HCT116 (cell line): ENCODE results near the gene KBTBD8. TPM values are rescaled to one million over a fixed set of nuclear protein-coding genes. Genes with fewer than 3 reads are reported as not detected.
A peak's percentile ranks its signal among the peaks of the same experiment; 100 is the strongest.

Experiments used
- ATAC-seq: fragments of 200-7000 bp; cut with Tn5 transposase; 2 replicates; pipeline ENCODE4 v1.9.1; 2020; ENCODE audit warnings: mild to moderate bottlenecking, moderate library complexity
- BruUV-seq: library from RNA; stranded (reverse); fragments of 400-500 nt; replicated peaks from 2 replicates; lab custom pipeline; 2021; lab: Mats Ljungman, UMichigan
- CTCF ChIA-PET: fragments of 300-600 bp; sonication (Branson Sonifier 250); formaldehyde crosslinking; loops from one replicate; lab custom pipeline; 2021; ENCODE audit warnings: antibody characterized with exemption; lab: Charles Lee
- POLR2A ChIA-PET: fragments of 300-600, 350-600 bp; sonication (Branson Sonifier 250); formaldehyde crosslinking; loops from one replicate; lab custom pipeline; 2021; ENCODE audit warnings: antibody characterized with exemption; lab: Charles Lee
- RAD21 ChIA-PET, 2 experiments: fragments of 300-600 bp; sonication (Branson Sonifier 250); formaldehyde crosslinking; loops; one replicate each; lab custom pipeline; 2023; ENCODE audit warnings: low total read pairs in 2 of 2; ENCODE audit not compliant: uncharacterized antibody in 2 of 2, unreplicated experiment in 2 of 2, low non-redundant PET in 1 of 2; lab: Charles Lee
- DNase-seq: peaks from one replicate; pipeline ENCODE4 v3.0.0-alpha.2; 2010; ENCODE audit warnings: low read depth, low spot score
- H2AFZ ChIP-seq: fragments of 200-600 bp; shearing (Covaris generic), sonication (generic); 2 replicates; pipeline ENCODE4 v1.6.1; 2017; ENCODE audit warnings: low read depth, mixed run types, mixed read lengths, antibody characterized with exemption, low read length; ENCODE audit not compliant: poor library complexity, severe bottlenecking
- H3K27ac ChIP-seq: 2 replicates; pipeline ENCODE4 v1.5.1; 2012; ENCODE audit warnings: low read depth, low read length
- H3K27me3 ChIP-seq: fragments of 200-600 bp; sonication (generic); 2 replicates; pipeline ENCODE4 v1.6.1; 2016; ENCODE audit warnings: mixed run types, low read length, mixed read lengths; ENCODE audit not compliant: insufficient read depth
- H3K36me3 ChIP-seq, 2 experiments: fragments of 200-500 bp in 1 of 2; fragments of 200-600 bp in 1 of 2; sonication (Bioruptor generic) in 1 of 2; sonication (generic) in 1 of 2; 2 replicates each; pipeline versions ENCODE4 v1.5.1 to v1.6.1; 2014 to 2016; ENCODE audit warnings: low read length in 2 of 2, inconsistent platforms in 1 of 2, mixed read lengths in 1 of 2, mixed run types in 1 of 2; ENCODE audit not compliant: insufficient read depth in 2 of 2, control insufficient read depth in 1 of 2
- H3K4me1 ChIP-seq, 2 experiments: fragments of 200-600 bp in 1 of 2; sonication (generic) in 1 of 2; 2 replicates each; pipeline versions ENCODE4 v1.5.1 to v1.6.1; 2012 to 2017; ENCODE audit warnings: low read length in 2 of 2, inconsistent platforms in 1 of 2, mild to moderate bottlenecking in 1 of 2, mixed read lengths in 1 of 2, mixed run types in 1 of 2, moderate library complexity in 1 of 2; ENCODE audit not compliant: insufficient read depth in 2 of 2, control insufficient read depth in 1 of 2
- H3K4me2 ChIP-seq: fragments of 200-600 bp; sonication (generic); 2 replicates; pipeline ENCODE4 v1.6.1; 2017; ENCODE audit warnings: mixed run types, low read length, mixed read lengths
- H3K4me3 ChIP-seq, 2 experiments: fragments of 200-600 bp in 1 of 2; sonication (generic) in 1 of 2; replicated peaks in 1 of 2; 2 replicates each; pipeline ENCODE4 v1.5.1; 2011 to 2016; ENCODE audit warnings: low read length in 2 of 2, control low read depth in 1 of 2, low read depth in 1 of 2, mild to moderate bottlenecking in 1 of 2, mixed read lengths in 1 of 2, mixed run types in 1 of 2
- H3K79me2 ChIP-seq: fragments of 200-600 bp; sonication (generic); 2 replicates; pipeline ENCODE4 v1.6.1; 2017; ENCODE audit warnings: mild to moderate bottlenecking, mixed run types, low read length, moderate library complexity, mixed read lengths; ENCODE audit not compliant: insufficient read depth
- H3K9ac ChIP-seq: fragments of 200-600 bp; sonication (generic); 2 replicates; pipeline ENCODE4 v1.6.1; 2016; ENCODE audit warnings: low read length, mixed read lengths
- H3K9me2 ChIP-seq: fragments of 200-600 bp; sonication (generic), shearing (Covaris generic); 2 replicates; pipeline ENCODE4 v1.6.1; 2017; ENCODE audit warnings: mixed run types, mild to moderate bottlenecking, moderate library complexity; ENCODE audit not compliant: insufficient read depth
- H3K9me3 ChIP-seq, 2 experiments: fragments of 200-500 bp in 1 of 2; fragments of 200-600 bp in 1 of 2; sonication (Bioruptor generic) in 1 of 2; sonication (generic) in 1 of 2; 2 replicates each; pipeline ENCODE4 v1.6.1; 2014 to 2017; ENCODE audit warnings: low read length in 2 of 2, mixed read lengths in 2 of 2, inconsistent platforms in 1 of 2, low read depth in 1 of 2, mild to moderate bottlenecking in 1 of 2, mixed run types in 1 of 2, moderate library complexity in 1 of 2; ENCODE audit not compliant: control insufficient read depth in 1 of 2, insufficient read depth in 1 of 2
- H4K20me1 ChIP-seq: fragments of 200-600 bp; sonication (generic), shearing (Covaris generic); 2 replicates; pipeline ENCODE4 v1.6.1; 2017; ENCODE audit warnings: mixed run types, mild to moderate bottlenecking, moderate library complexity; ENCODE audit not compliant: insufficient read depth
- CBX3 ChIP-seq: IDR thresholded peaks from 2 replicates; pipeline ENCODE4 v1.6.1; 2012; ENCODE audit warnings: low read depth
- CEBPB ChIP-seq: IDR thresholded peaks from 2 replicates; pipeline ENCODE4 v1.6.1; 2012; ENCODE audit warnings: low read depth
- RAD21 ChIP-seq: IDR thresholded peaks from 2 replicates; pipeline ENCODE4 v1.6.1; 2012; ENCODE audit warnings: low read depth, mild to moderate bottlenecking
- SP1 ChIP-seq: IDR thresholded peaks from 2 replicates; pipeline ENCODE4 v1.6.1; 2012; ENCODE audit warnings: low read depth
- YY1 ChIP-seq: IDR thresholded peaks from 2 replicates; pipeline ENCODE4 v1.6.1; 2011; ENCODE audit warnings: low read length, low read depth, moderate library complexity, mild to moderate bottlenecking; ENCODE audit not compliant: insufficient replicate concordance; ENCODE audit errors: extremely low read depth
- intact Hi-C: fragments of 100-400 bp; cut with micrococcal nuclease; formaldehyde crosslinking; loops from 2 replicates; pipeline ENCODE4 v1.10.0; 2022
- total RNA-seq: library from RNA; stranded (reverse); gene quantifications from one replicate; pipeline ENCODE4 v1.2.1, GENCODE V29; 2021; ENCODE audit not compliant: unreplicated experiment
- TF ChIP-seq, protein P1 (sequence below), 3 experiments: fragments of 200-600 bp in 1 of 3; sonication (generic) in 1 of 3; IDR thresholded peaks in 2 of 3; conservative IDR thresholded peaks in 1 of 3; 2 replicates each; pipeline ENCODE4 v1.5.1; 2012 to 2017; ENCODE audit warnings: low read depth in 2 of 3, low read length in 2 of 3, antibody characterized with exemption in 1 of 3, borderline replicate concordance in 1 of 3, control low read depth in 1 of 3, mild to moderate bottlenecking in 1 of 3, mixed read lengths in 1 of 3, mixed run types in 1 of 3, moderate library complexity in 1 of 3; ENCODE audit not compliant: insufficient read depth in 1 of 3

KBTBD8 gene
- total RNA-seq, 1 experiment from 2014 or later: 1.4 TPM

DNA sequence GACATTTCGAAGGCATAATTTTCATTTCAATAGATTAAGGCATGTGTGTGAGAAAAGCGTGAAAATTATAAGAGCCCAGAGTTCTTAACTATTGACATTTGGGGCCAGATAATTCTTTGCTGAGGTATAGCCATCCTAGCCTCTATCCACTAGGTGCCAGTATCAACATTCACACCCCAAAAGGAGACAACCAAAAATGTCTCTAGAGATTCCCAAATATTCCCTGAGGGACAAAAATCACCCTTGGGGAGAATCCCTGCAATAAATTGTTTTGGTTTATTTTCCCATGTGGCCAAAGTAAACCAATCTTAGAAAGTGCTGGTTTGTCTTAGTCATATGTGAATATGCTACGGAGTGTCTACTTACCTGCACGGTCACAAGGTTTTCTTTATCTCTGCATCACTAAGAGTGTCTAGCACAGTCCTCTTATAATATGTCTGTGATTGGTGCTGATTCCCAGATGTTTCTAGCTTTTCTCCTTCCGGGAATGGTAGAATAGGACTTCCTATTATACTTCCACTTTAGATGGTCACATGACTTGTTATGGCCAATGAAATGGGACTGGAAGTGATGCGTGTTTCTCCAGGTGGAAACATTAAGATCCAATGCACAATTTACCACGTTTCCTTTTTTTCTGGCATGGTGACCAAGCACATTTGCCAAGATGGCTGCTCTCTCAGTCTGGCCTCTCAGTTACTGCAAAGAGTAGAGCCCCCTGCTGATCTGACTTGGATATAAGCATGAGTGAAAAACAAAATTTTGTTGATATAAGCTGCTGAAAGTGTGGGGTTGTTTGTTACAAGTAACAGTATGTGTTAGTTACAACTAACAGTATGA is 8.0 kb upstream of the KBTBD8 start:
- peak overlapping the region; percentile 99 for H2AFZ ChIP-seq
- no peaks in the 10 kb centered on the region for H4K20me1 ChIP-seq
- peak; percentile 29 for DNase-seq
- H3K4me1 ChIP-seq: peaks cover 0 to 7% of the 10 kb centered on the region in 2 experiments; a peak in 2 of 4 replicates
- peak; percentile 80 for ATAC-seq
- H3K36me3 ChIP-seq: no peaks in the 10 kb centered on the region
- no TSS peak for BruUV-seq
- H3K79me2 ChIP-seq: no peaks in the 10 kb centered on the region
- peak overlapping the region; percentile 4; the same call in 1 of the 2 replicates for H3K4me2 ChIP-seq
- 0 out of 2 replicates have a peak, but pooled peaks cover 1% of the 10 kb centered on the region for H3K27me3 ChIP-seq
- ChIA-PET RAD21 (no interaction called here), POLR2A (interaction anchor here (0.7 kb wide), 1 partner anchor 18 kb away, joined by 3 read pairs; no protein-coding TSS in a partner anchor), CTCF (interaction anchor here (0.9 to 3.0 kb wide), 6 partner anchors 8 to 124 kb away, joined by 3 to 13 read pairs (median 4); partner anchors contain the start of gene KBTBD8)
- no peak for TF ChIP-seq CEBPB
- TF ChIP-seq YY1: peak; percentile 80
- 0 out of 2 replicates have a peak, but pooled peaks have one; percentile 8 for TF ChIP-seq SP1
- peak; percentile 40; the same call in 1 of the 2 replicates for TF ChIP-seq CBX3
- peak; percentile 23; the same call in 1 of the 2 replicates for TF ChIP-seq RAD21
- TF ChIP-seq, protein P1, sequence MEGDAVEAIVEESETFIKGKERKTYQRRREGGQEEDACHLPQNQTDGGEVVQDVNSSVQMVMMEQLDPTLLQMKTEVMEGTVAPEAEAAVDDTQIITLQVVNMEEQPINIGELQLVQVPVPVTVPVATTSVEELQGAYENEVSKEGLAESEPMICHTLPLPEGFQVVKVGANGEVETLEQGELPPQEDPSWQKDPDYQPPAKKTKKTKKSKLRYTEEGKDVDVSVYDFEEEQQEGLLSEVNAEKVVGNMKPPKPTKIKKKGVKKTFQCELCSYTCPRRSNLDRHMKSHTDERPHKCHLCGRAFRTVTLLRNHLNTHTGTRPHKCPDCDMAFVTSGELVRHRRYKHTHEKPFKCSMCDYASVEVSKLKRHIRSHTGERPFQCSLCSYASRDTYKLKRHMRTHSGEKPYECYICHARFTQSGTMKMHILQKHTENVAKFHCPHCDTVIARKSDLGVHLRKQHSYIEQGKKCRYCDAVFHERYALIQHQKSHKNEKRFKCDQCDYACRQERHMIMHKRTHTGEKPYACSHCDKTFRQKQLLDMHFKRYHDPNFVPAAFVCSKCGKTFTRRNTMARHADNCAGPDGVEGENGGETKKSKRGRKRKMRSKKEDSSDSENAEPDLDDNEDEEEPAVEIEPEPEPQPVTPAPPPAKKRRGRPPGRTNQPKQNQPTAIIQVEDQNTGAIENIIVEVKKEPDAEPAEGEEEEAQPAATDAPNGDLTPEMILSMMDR (IDR thresholded peaks at IDR 0.05 in 2 of 3, conservative IDR thresholded peaks at IDR 0.05 in 1 of 3; ENCODE audit: borderline replicate concordance in 1 of 3, insufficient read depth in 1 of 3, low read depth in 2 of 3, low read length in 2 of 3): peak; percentile 14 to 59 (median 56); a peak in 5 of 6 replicates
- H3K4me3 ChIP-seq: no peak overlapping the region
- no peak overlapping the region for H3K9ac ChIP-seq
- H3K27ac ChIP-seq: no peak overlapping the region
- intact Hi-C loops: no loop called here
- no peaks in the 10 kb centered on the region for H3K9me3 ChIP-seq
- no peaks in the 10 kb centered on the region for H3K9me2 ChIP-seq
